Endothelial cell of umbilical vein (primary cell): Measurements from ENCODE around the gene CDH23. TPM values are rescaled to one million over a fixed set of nuclear protein-coding genes. Genes with fewer than 3 reads are reported as not detected.

ENCODE experiments used
- BruUV-seq: library from RNA; stranded (reverse); fragments of 400-500 nt; replicated peaks from 2 replicates; lab custom pipeline; 2021; lab: Mats Ljungman, UMichigan
- CTCF ChIA-PET: fragments of 300-600, 350-600 bp; sonication (Branson Sonifier 250); formaldehyde crosslinking; loops from one replicate; lab custom pipeline; 2021; ENCODE audit warnings: antibody characterized with exemption, inconsistent platforms; lab: Charles Lee
- POLR2A ChIA-PET: fragments of 300-600, 350-600 bp; sonication (Branson Sonifier 250); formaldehyde crosslinking; loops from one replicate; lab custom pipeline; 2021; ENCODE audit warnings: antibody characterized with exemption, inconsistent platforms; lab: Charles Lee
- DNase-seq: peaks from one replicate; pipeline ENCODE4 v3.0.0-alpha.2; 2011; ENCODE audit warnings: low read depth, low spot score
- FAIRE-seq: peaks from 2 replicates; lab custom pipeline; 2011; peaks lifted over from hg19 to GRCh38; lab: Jason Lieb, UNC
- H2AFZ ChIP-seq: 2 replicates; pipeline ENCODE4 v1.6.0; 2012; ENCODE audit warnings: low read depth, low read length, control low read depth, inconsistent platforms
- H3K27ac ChIP-seq: 2 replicates; pipeline ENCODE4 v1.5.1; 2011; ENCODE audit warnings: low read depth, mild to moderate bottlenecking, control low read depth, low read length, moderate library complexity; ENCODE audit not compliant: insufficient read depth
- H3K27me3 ChIP-seq, 2 experiments: 2 replicates each; pipeline versions ENCODE4 v1.6.0 to v1.6.1; 2011; ENCODE audit warnings: low read length in 2 of 2, mixed read lengths in 1 of 2; ENCODE audit not compliant: control insufficient read depth in 2 of 2, insufficient read depth in 2 of 2
- H3K36me3 ChIP-seq, 2 experiments: 2 replicates in 1 of 2; 3 replicates in 1 of 2; pipeline ENCODE4 v1.5.1; 2011; ENCODE audit warnings: low read length in 2 of 2, mild to moderate bottlenecking in 1 of 2, moderate library complexity in 1 of 2; ENCODE audit not compliant: control insufficient read depth in 2 of 2, insufficient read depth in 2 of 2; ENCODE audit errors: extremely low read depth in 1 of 2
- H3K4me1 ChIP-seq: 3 replicates; pipeline ENCODE4 v1.5.1; 2011; ENCODE audit warnings: mild to moderate bottlenecking, low read length; ENCODE audit not compliant: control insufficient read depth, insufficient read depth; ENCODE audit errors: extremely low read depth
- H3K4me2 ChIP-seq: 2 replicates; pipeline ENCODE4 v1.6.1; 2011; ENCODE audit warnings: low read length, control low read depth, mixed read lengths; ENCODE audit not compliant: insufficient read depth
- H3K4me3 ChIP-seq, 3 experiments: fragments of 200-600 bp in 1 of 3; sonication (generic), shearing (Covaris generic) in 1 of 3; replicated peaks in 1 of 3; 2 replicates each; pipeline ENCODE4 v1.5.1; 2011 to 2016; ENCODE audit warnings: control low read depth in 3 of 3, low read length in 3 of 3, mild to moderate bottlenecking in 2 of 3, inconsistent platforms in 1 of 3, low read depth in 1 of 3, moderate library complexity in 1 of 3; ENCODE audit not compliant: insufficient read depth in 1 of 3
- H3K79me2 ChIP-seq: 2 replicates; pipeline ENCODE4 v1.6.0; 2012; ENCODE audit warnings: low read length, inconsistent platforms; ENCODE audit not compliant: control insufficient read depth, insufficient read depth
- H3K9ac ChIP-seq: replicated peaks from 2 replicates; pipeline ENCODE3; 2011; ENCODE audit warnings: low read length, control low read depth; ENCODE audit not compliant: insufficient read depth; ENCODE audit errors: extremely low read depth
- H3K9me1 ChIP-seq: replicated peaks from 3 replicates; pipeline ENCODE4 v1.6.0; 2011; ENCODE audit warnings: mild to moderate bottlenecking, low read length; ENCODE audit not compliant: control insufficient read depth, insufficient read depth; ENCODE audit errors: extremely low read depth
- H3K9me3 ChIP-seq: replicated peaks from 2 replicates; pipeline ENCODE4 v1.5.1; 2012; ENCODE audit warnings: low read length, inconsistent platforms; ENCODE audit not compliant: control insufficient read depth, insufficient read depth
- H4K20me1 ChIP-seq: replicated peaks from 2 replicates; pipeline ENCODE3; 2011; ENCODE audit warnings: mild to moderate bottlenecking, low read length; ENCODE audit not compliant: control insufficient read depth, insufficient read depth; ENCODE audit errors: extremely low read depth
- EZH2 ChIP-seq: IDR thresholded peaks from 2 replicates; pipeline ENCODE4 v1.6.1; 2012; ENCODE audit warnings: borderline replicate concordance, low read depth, mild to moderate bottlenecking, moderate library complexity, low read length, inconsistent platforms; ENCODE audit not compliant: severe bottlenecking
- FOS ChIP-seq: IDR thresholded peaks from 2 replicates; pipeline ENCODE4 v1.6.1; 2011; ENCODE audit warnings: mild to moderate bottlenecking, low read length, moderate library complexity, borderline replicate concordance; ENCODE audit not compliant: insufficient read depth
- GATA2 ChIP-seq: IDR thresholded peaks from 2 replicates; pipeline ENCODE4 v1.7.0; 2011; ENCODE audit warnings: low read depth, mild to moderate bottlenecking, moderate library complexity, mixed read lengths, low read length; ENCODE audit not compliant: insufficient read length, insufficient read depth
- JUN ChIP-seq: IDR thresholded peaks from 2 replicates; pipeline ENCODE4 v1.6.1; 2011; ENCODE audit warnings: borderline replicate concordance, low read depth; ENCODE audit not compliant: insufficient read length, insufficient read depth
- MAX ChIP-seq: IDR thresholded peaks from 2 replicates; pipeline ENCODE4 v1.6.1; 2011; ENCODE audit not compliant: insufficient read depth, insufficient read length
- MYC ChIP-seq: IDR thresholded peaks from one replicate; pipeline ENCODE4 v1.6.1; 2011; ENCODE audit warnings: mild to moderate bottlenecking, low read depth, low read length
- POLR2A ChIP-seq: IDR thresholded peaks from 2 replicates; pipeline ENCODE4 v1.6.1; 2012; ENCODE audit warnings: low read depth, mild to moderate bottlenecking, control low read depth, low read length
- POLR2AphosphoS5 ChIP-seq: IDR thresholded peaks from 2 replicates; pipeline ENCODE4 v1.6.1; 2012; ENCODE audit warnings: low read depth, mild to moderate bottlenecking, control low read depth, low read length, moderate library complexity; ENCODE audit not compliant: insufficient read depth
- dilution Hi-C: fragments of 300-500 bp; cut with MboI; formaldehyde crosslinking; loops from one replicate; pipeline ENCODE4 v1.15.0; 2019; ENCODE audit warnings: low sequenced_read_pairs; ENCODE audit not compliant: extremely low pct_ligation_motif_present
- intact Hi-C: fragments of 100-400 bp; cut with micrococcal nuclease; formaldehyde crosslinking; loops from one replicate; pipeline ENCODE4 v1.10.0; 2022
- polyA plus RNA-seq, 4 experiments: library from polyadenylated mRNA; depleted of rRNA in 3 of 4; stranded (reverse) in 3 of 4; unstranded in 1 of 4; fragments of >200 nt; gene quantifications; 2 replicates each; pipeline versions ENCODE4 v1.2.1 to v1.2.3, GENCODE V29; 2011 to 2012; ENCODE audit warnings: missing spikeins in 1 of 4
- total RNA-seq: library from RNA; stranded (reverse); gene quantifications from 2 replicates; pipeline ENCODE4 v1.2.3, GENCODE V29; 2021
- TF ChIP-seq, protein P1 (sequence below), 2 donors: IDR thresholded peaks; 1 replicate in 1 of 2; 2 replicates in 1 of 2; pipeline ENCODE4 v1.5.1; 2011; ENCODE audit warnings: low read length in 2 of 2, mild to moderate bottlenecking in 2 of 2, moderate library complexity in 2 of 2, control low read depth in 1 of 2, inconsistent platforms in 1 of 2, low read depth in 1 of 2; ENCODE audit not compliant: insufficient read depth in 1 of 2; ENCODE audit errors: extremely low read depth in 1 of 2

CDH23 gene
- total and polyA plus RNA-seq, 2 donors (not counting 3 experiments of a cell fraction or from before 2014, with no cell fraction given), result not detected

GRCh38 chr10:71580926-71581325, 184.2 kb downstream of the CDH23 start:
- intact Hi-C loops, result no loop called here
- CTCF ChIA-PET, result interaction anchor here (1.2 to 2.6 kb wide), 2 partner anchors 11 kb away, joined by 3 to 11 read pairs; no protein-coding TSS in a partner anchor
- H4K20me1 ChIP-seq, result no peaks in the 10 kb centered on the region

More at GRCh38 chr10:71580926-71581325, 184.2 kb downstream of the CDH23 start:
- DNase-seq (no peak), FAIRE-seq (no peak)
- H3K4me3 ChIP-seq, result no peak overlapping the region
- H3K4me2 ChIP-seq, result no peak overlapping the region
- no peaks in the 10 kb centered on the region for H3K36me3 ChIP-seq
- H3K4me1 ChIP-seq, result no peaks in the 10 kb centered on the region
- BruUV-seq, result no TSS peak
- H3K27me3 ChIP-seq, result no peaks in the 10 kb centered on the region
- no peak overlapping the region for H3K9ac ChIP-seq
- POLR2A ChIA-PET, result no interaction called here
- H3K27ac ChIP-seq, result no peak overlapping the region
- H3K9me1 ChIP-seq, result no peaks in the 10 kb centered on the region
- no peaks in the 10 kb centered on the region for H3K79me2 ChIP-seq
- TF ChIP-seq POLR2AphosphoS5 (no peak), JUN (no peak), FOS (no peak), EZH2 (no peak), MAX (no peak), POLR2A (no peak), GATA2 (no peak), MYC (no peak)
- TF ChIP-seq, protein P1, sequence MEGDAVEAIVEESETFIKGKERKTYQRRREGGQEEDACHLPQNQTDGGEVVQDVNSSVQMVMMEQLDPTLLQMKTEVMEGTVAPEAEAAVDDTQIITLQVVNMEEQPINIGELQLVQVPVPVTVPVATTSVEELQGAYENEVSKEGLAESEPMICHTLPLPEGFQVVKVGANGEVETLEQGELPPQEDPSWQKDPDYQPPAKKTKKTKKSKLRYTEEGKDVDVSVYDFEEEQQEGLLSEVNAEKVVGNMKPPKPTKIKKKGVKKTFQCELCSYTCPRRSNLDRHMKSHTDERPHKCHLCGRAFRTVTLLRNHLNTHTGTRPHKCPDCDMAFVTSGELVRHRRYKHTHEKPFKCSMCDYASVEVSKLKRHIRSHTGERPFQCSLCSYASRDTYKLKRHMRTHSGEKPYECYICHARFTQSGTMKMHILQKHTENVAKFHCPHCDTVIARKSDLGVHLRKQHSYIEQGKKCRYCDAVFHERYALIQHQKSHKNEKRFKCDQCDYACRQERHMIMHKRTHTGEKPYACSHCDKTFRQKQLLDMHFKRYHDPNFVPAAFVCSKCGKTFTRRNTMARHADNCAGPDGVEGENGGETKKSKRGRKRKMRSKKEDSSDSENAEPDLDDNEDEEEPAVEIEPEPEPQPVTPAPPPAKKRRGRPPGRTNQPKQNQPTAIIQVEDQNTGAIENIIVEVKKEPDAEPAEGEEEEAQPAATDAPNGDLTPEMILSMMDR (IDR thresholded peaks at IDR 0.05; ENCODE audit: extremely low read depth in 1 of 2, insufficient read depth in 1 of 2, low read depth in 1 of 2, low read length in 2 of 2), result no peak
- dilution Hi-C loops, result no loop called here
- no peak overlapping the region for H2AFZ ChIP-seq
- H3K9me3 ChIP-seq, result no peaks in the 10 kb centered on the region
